ENCODE data around the gene SIAH3.
"Not testable (repeated sequence)": the region's sequence is repeated elsewhere in the genome, so short reads cannot be mapped to it uniquely, and the experiment has no call there.

Gene SIAH3

GRCh38 chr13:45779901-45780300 is 71.7 kb downstream of the SIAH3 start:
- no peak for FAIRE-seq

GRCh38 chr13:45778882-45779281 is 72.7 kb downstream of the SIAH3 start:
- no peak for FAIRE-seq

DNA sequence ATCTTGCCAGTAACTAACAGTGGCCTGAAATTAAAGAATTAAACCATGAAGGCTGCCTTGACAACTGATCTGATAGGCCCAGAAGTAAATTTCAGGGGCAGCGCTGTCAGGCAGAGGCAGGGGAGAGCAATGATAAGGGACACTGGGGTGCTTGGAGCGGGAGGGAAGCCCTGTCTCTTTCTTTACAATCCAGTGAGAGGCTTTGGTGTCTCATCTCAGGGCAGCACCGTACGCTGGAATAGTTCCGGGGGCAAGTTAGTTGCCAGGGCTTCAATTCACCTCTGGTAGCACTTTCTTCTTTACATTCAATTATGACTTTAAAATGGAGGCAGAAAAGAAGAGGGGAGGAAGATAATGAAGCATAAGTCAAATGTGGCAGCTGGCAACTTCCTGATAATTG is 74.8 kb downstream of the SIAH3 start:
- no peak for FAIRE-seq

DNA sequence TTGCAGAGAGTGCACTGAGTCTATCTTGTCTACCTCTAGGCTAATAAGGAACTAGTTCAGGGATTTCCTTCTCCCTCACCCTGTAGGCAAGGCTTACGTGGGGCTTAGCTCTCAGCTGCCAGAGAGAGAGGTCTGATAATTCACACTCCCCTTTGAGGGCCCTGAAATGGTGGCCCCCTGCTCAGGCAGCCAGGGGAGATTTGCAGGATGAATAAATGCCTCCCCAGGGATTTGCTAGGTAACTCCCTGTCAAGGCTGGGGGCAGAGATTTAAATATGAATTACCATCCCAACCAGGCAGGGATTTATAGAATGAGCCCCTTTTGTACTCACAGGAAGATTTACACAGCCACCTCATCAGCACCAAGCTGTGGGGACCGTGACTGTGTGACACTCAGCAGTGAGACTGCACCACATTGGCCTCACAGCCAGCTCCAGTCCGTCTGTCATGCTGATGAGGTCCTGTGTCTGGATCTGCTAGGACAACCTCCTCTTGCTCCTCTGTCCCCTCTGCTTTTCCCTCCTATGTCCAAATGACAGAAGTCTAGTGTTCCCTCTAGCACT is 76.1 kb downstream of the SIAH3 start:
- FAIRE-seq = no peak

- no peak for FAIRE-seq
Measured at GRCh38 chr13:45773944-45774343, 77.6 kb downstream of the SIAH3 start.

DNA sequence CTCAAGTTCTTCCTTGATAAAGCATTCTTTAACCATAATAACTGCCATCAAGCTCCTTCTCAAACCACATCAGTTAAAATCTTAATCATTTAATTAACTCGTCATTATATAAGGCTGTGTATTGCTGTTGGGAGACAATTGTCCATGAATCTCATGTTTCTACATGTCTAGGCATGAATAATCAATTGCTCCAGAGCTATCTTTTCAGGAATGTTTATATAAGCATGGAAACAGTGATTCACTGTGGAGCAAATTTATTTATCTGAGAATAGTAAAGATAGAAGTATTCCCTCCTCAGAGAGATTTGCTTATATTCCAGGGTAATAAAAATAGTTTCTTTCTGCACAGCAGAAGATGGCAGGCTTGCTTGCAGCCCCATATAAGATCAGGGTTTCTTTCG is 78.3 kb downstream of the SIAH3 start:
- FAIRE-seq = no peak

DNA sequence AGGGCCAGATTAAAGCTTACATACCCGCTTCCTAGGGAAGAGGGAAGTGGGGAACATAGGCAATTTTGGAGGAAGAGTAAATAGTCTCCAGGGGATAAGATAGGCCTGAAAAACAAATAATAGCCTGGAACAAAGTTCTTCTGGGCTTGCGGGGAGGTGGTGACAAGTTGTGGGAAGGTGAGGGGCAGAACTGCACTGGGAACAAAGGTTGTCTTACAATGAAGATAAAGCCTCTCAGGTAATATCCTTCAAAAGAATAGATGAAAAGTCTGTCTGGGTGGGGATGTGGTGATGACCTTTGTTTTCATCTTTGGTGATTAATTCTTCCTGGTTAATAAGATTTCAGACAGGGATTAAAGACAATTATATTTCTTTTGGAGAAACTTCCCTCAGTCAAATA is 80.7 kb downstream of the SIAH3 start:
- no peak for FAIRE-seq

DNA sequence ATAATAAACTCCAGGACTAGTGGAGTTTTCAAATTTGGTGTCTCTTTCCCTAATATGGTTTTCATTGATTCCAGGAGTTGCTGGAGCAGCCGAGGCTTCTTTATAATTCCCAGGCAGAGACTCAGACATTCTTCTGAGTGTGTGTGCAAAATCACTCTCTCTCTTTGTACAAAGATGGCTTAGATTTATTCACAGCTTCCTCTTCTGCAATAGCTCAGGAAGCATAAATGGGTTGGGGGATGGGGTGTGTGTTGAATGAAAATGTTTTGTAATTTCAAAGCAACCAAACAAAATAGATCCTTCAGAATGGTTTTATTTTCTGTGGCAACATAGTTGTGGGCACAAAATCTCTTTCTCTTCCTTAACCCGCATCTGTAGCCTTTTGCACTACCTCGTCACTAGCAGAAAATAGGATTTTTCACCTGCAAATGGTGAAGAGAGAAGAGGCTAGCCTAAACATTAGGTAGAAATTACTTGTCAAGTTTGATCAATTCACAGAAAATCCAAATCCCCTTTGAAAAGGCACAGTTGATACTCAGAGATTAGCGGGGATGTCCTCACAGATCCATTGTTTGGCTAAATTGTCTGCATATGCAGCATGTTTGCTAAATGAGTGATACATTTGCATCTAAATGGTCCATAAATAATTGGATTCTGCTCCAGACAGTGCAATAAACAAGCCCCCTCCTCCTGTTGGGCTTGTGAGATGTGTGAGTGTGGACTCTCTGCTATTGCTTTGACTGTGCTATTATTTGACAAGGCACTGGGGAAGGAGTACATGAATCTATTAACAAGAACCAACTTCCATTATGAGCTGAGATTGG is 82.7 kb downstream of the SIAH3 start:
- no peak for FAIRE-seq

DNA sequence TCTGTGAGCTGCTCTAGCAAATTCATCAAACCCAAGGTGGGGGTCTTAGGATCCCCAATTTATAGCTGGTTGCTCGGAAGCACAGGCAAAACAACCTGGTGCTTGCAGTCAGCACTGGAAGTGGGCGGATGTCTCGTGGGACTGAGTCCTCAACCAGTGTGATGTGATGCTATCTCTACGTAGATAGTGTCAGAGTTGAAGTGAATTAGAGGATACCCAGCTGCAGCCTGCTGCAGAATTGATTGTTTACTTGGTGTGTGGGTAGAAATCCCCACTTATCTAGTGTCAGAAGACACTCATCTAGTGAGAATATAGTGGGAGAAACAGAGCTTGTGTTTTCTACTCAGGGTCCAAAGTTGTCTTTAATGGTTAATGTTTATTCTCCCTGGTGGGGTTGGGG is 86.1 kb downstream of the SIAH3 start:
- no peak for FAIRE-seq

- FAIRE-seq = no peak
Measured at GRCh38 chr13:45763419-45763818, 88.1 kb downstream of the SIAH3 start.

- not testable (repeated sequence) for FAIRE-seq
Measured at GRCh38 chr13:45757589-45757988, 94.0 kb downstream of the SIAH3 start.

- not testable (repeated sequence) for FAIRE-seq
Measured at GRCh38 chr13:45756498-45756897, 95.1 kb downstream of the SIAH3 start.

- no peak for FAIRE-seq
Measured at GRCh38 chr13:45752510-45752909, 99.0 kb downstream of the SIAH3 start.

GRCh38 chr13:45751885-45752284 is 99.7 kb downstream of the SIAH3 start:
- FAIRE-seq = no peak

- FAIRE-seq = no peak
Measured at GRCh38 chr13:45750566-45750965, 101.0 kb downstream of the SIAH3 start.

- FAIRE-seq = no peak
Measured at GRCh38 chr13:45748941-45749759, 102.4 kb downstream of the SIAH3 start.

DNA sequence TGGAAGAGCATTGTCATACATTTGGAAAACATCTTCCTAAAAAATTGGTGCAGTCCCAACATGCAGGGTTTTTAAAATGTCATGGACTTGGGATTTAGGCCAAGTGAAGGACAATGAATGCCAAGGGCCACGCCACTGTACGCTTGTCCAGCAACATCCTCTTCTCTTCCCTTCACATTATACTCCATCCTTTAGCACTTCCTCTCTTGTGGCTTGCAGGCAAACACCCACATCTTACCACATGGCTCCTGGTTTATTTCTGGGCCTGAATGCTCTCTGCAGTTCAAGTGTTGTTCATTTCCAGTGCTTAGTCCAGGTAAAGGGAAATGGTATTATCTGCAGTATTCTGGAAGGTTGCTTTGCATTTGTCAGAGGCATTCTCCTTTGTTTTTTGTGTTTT is 104.5 kb downstream of the SIAH3 start:
- no peak for FAIRE-seq

GRCh38 chr13:45744979-45745378 is 106.6 kb downstream of the SIAH3 start:
- FAIRE-seq = no peak

DNA sequence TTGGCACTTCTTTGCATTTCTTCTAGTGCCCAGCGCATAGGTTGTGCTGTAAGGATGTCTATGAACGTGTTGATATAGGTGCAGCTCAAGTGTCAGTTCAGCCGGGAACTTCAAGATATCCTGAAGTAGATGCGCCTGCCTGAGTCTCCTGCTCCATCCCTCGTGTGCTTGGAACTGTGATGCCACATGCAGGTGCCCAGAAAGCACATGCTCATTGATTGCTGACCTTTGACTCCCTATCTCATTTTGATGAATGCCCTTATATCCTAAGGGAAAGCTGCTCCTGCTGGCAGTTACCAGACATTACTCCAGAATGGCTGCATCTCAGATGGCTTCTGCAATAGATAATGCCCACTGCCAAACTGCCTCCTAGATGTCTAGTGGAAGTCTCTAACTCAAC is 108.6 kb downstream of the SIAH3 start:
- FAIRE-seq = no peak

DNA sequence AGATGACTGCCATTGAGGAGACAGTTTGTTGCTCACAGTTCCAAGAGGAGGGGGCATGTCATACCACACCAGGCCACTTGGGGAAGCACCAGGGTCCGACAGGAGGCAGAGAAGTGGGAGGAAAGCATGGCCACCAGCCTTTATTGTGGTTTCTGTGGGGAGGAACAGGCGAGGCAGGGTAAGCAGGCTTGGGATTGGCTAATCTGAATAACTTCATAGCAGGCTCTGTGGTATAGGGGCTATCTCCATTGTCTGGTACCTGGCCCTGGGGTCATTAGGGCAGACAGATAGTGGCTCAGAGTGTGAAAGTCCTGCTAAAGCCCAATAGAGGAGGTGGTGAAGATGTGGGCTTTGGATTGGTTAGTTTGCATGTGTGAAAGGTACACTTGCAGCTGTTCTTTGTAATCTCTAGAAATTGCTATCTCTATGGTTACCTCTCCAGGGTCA is 114.0 kb downstream of the SIAH3 start:
- FAIRE-seq = no peak

- no peak for FAIRE-seq
Measured at GRCh38 chr13:45733361-45733760, 118.2 kb downstream of the SIAH3 start.

- no peak for FAIRE-seq
Measured at GRCh38 chr13:45732916-45733315, 118.6 kb downstream of the SIAH3 start.

- no peak for FAIRE-seq
Measured at GRCh38 chr13:45731455-45731854, 120.1 kb downstream of the SIAH3 start.

DNA sequence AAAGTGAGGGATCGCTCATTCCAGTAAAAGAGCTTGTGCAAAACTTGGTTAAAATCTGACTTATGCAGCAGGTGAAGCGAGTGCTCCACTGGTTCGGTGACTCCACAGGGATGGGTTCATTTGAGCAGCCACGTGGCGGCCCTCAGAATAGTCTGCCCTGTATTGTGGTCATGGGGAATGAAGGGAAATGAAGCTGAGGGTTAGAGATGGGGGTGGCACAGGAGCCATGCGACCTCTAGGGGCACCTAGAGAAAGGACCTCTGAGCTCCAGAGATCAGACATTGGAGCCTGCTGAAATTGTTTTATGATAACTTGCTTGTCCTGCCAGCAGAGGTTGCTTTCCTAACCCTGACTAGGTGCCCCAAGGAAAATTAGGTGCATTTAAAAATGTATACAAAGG is 122.8 kb downstream of the SIAH3 start:
- FAIRE-seq = no peak
